ENCODE measurements around the gene AOAH. TPM values are rescaled to one million over a fixed set of nuclear protein-coding genes. Genes with fewer than 3 reads are reported as not detected.

AOAH gene
- total and polyA plus RNA-seq, 9 of the 15 experiments (the other 6 are each of a cell fraction or from before 2014, with no cell fraction given), result not detected

DNA sequence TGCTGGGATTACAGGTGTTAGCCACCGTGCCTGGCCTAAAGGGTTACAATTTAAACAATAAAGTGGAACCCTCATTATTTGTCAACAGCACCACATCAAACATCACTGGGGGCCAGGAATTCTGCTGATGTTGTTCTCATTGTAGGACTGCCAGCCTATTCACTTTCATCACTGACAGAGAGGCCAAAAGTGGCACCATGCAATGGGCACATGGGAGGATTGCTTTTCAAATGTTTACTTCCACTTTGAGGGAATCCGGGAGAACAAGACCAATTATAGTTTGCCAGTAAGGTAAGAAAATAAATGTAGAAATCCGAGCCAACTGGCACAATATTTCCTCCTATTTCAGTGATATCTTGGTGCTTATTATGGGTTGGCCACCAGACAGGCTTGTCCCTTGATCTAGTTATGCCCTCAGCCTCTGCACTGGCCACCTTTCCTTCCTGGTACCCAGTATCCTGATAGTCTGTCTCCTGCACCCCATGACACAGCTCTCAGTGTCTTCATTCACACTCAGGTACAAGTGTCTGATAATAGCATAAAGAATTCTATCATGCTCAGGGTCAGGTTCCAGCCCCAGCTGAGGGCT is 252.1 kb downstream of the AOAH start:
- CTCF ChIA-PET (ENCODE audit: low intra/inter-chr PET ratio), result no interaction called here
- no peaks in the 10 kb centered on the region for H3K79me2 ChIP-seq (ENCODE audit: control insufficient read depth, insufficient read depth, low read length)
- WGBS (ENCODE audit: insufficient coverage, low coverage, missing lambda C conversion rate), result 0% methylated on average over 3 of the region's 3 CpGs

More for the DNA sequence above, 252.1 kb downstream of the AOAH start:
- FAIRE-seq (no peak), ATAC-seq (no peak), DNase-seq (ENCODE audit: extremely low read depth in 1 of 4, low spot score in 3 of 4) (no peak)
- Histone ChIP-seq H3K27me3 (ENCODE audit: control insufficient read depth in 2 of 2, insufficient read depth in 2 of 2, low read length in 2 of 2) (no peaks in the 10 kb centered on the region; a peak in 1 of 5 replicates), H3K36me3 (ENCODE audit: control insufficient read depth, insufficient read depth, low read length) (no peaks in the 10 kb centered on the region), H3K27ac (ENCODE audit: extremely low read depth, low read depth, low read length) (no peak overlapping the region), H3K4me1 (replicated peaks in 1 of 2; ENCODE audit: control insufficient read depth in 2 of 2, insufficient read depth in 2 of 2, low read length in 2 of 2) (peaks cover 8 to 12% of the 10 kb centered on the region in 2 experiments; a peak in 3 of 5 replicates), H3K4me3 (no peak overlapping the region), H3K4me2 (ENCODE audit: insufficient read depth, low read length) (no peak overlapping the region), H4K20me1 (replicated peaks; ENCODE audit: control insufficient read depth, insufficient read depth, low read length) (0 out of 2 replicates have a peak, but pooled peaks cover 10% of the 10 kb centered on the region), H3K9me1 (ENCODE audit: control insufficient read depth, insufficient read depth, low read length) (no peaks in the 10 kb centered on the region), H3K9me3 (replicated peaks; ENCODE audit: control insufficient read depth, insufficient read depth, low read depth, low read length) (no peaks in the 10 kb centered on the region), H2AFZ (ENCODE audit: low read depth, low read length) (no peak overlapping the region), H3K9ac (ENCODE audit: insufficient read depth in 1 of 2, low read depth in 2 of 2, low read length in 2 of 2) (no peak overlapping the region)
- POLR2A ChIA-PET, result interaction anchor here (0.7 to 0.9 kb wide), 2 partner anchors 11 to 126 kb away, joined by 3 read pairs; no protein-coding TSS in a partner anchor
- in situ Hi-C loops (cut with MboI) (loop anchor here (5.0 to 10.0 kb wide), 2 partner anchors 200 to 733 kb away; no protein-coding TSS in a partner anchor), intact Hi-C loops (cut with micrococcal nuclease) (loop anchor here (2.0 to 5.0 kb wide), 3 partner anchors 155 to 495 kb away; no protein-coding TSS in a partner anchor)
- TF ChIP-seq CEBPG (CRISPR knock-in tag; IDR thresholded peaks at IDR 0.05) (no peak), CEBPG (tag; conservative IDR thresholded peaks at IDR 0.05 in 1 of 2, IDR thresholded peaks at IDR 0.05 in 1 of 2) (no peak), ZNF584 (CRISPR knock-in tag; IDR thresholded peaks at IDR 0.05; ENCODE audit: low read depth) (no peak), ZNF778 (CRISPR knock-in tag; IDR thresholded peaks at IDR 0.05) (no peak), ZNF436 (CRISPR knock-in tag; IDR thresholded peaks at IDR 0.05) (no peak)
- TF ChIP-seq, protein P1, sequence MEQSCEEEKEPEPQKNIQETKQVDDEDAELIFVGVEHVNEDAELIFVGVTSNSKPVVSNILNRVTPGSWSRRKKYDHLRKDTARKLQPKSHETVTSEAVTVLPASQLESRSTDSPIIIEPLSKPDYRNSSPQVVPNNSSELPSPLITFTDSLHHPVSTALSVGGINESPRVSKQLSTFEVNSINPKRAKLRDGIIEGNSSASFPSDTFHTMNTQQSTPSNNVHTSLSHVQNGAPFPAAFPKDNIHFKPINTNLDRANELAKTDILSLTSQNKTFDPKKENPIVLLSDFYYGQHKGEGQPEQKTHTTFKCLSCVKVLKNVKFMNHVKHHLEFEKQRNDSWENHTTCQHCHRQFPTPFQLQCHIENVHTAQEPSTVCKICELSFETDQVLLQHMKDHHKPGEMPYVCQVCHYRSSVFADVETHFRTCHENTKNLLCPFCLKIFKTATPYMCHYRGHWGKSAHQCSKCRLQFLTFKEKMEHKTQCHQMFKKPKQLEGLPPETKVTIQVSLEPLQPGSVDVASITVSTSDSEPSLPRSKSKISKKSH (CRISPR knock-in tag; IDR thresholded peaks at IDR 0.05), result no peak
- no TSS peak for BruUV-seq (replicated peaks)
